Lung (tissue), 12 donors: ENCODE measurements around the gene LBX1. TPM values are rescaled to one million over a fixed set of nuclear protein-coding genes. Genes with fewer than 3 reads are reported as not detected.
A peak's percentile ranks its signal among the peaks of the same experiment; 100 is the strongest.

Experiments used
- ATAC-seq: fragments of 200-7000 bp; cut with Tn5 transposase; one replicate; pipeline ENCODE4 v1.9.1; 2020; ENCODE audit warnings: moderate number of reproducible peaks; ENCODE audit not compliant: insufficient read depth, low FRiP score
- DNase-seq, 3 donors: peaks; one replicate each; pipeline ENCODE4 v3.0.0-alpha.2; 2013 to 2017
- H3K27ac ChIP-seq, 2 donors: one replicate each; pipeline ENCODE4 v1.5.1; 2013; ENCODE audit warnings: mild to moderate bottlenecking in 2 of 2, moderate library complexity in 2 of 2, control low read depth in 1 of 2, inconsistent platforms in 1 of 2, low read depth in 1 of 2, low read length in 1 of 2
- H3K27me3 ChIP-seq, 3 donors: one replicate each; pipeline ENCODE4 v1.5.1; 2013; ENCODE audit warnings: low read length in 2 of 3; ENCODE audit not compliant: control insufficient read depth in 3 of 3, insufficient read depth in 3 of 3
- H3K36me3 ChIP-seq, 4 donors: one replicate each; pipeline ENCODE4 v1.5.1; 2013; ENCODE audit warnings: low read length in 4 of 4, mild to moderate bottlenecking in 1 of 4, moderate library complexity in 1 of 4; ENCODE audit not compliant: control insufficient read depth in 4 of 4, insufficient read depth in 4 of 4
- H3K4me1 ChIP-seq, 5 donors: one replicate each; pipeline ENCODE4 v1.5.1; 2013; ENCODE audit warnings: low read length in 5 of 5, mild to moderate bottlenecking in 2 of 5, moderate library complexity in 1 of 5; ENCODE audit not compliant: control insufficient read depth in 5 of 5, insufficient read depth in 5 of 5
- H3K4me3 ChIP-seq: one replicate; pipeline ENCODE4 v1.5.1; 2013; ENCODE audit warnings: mild to moderate bottlenecking, control low read depth, moderate library complexity
- H3K9ac ChIP-seq, 2 donors: one replicate each; pipeline ENCODE4 v1.5.1; 2013; ENCODE audit warnings: low read length in 2 of 2, control low read depth in 1 of 2; ENCODE audit not compliant: insufficient read depth in 1 of 2
- H3K9me3 ChIP-seq, 4 donors: one replicate each; pipeline ENCODE4 v1.5.1; 2013; ENCODE audit warnings: low read length in 3 of 4, mild to moderate bottlenecking in 1 of 4, moderate library complexity in 1 of 4; ENCODE audit not compliant: control insufficient read depth in 4 of 4, insufficient read depth in 3 of 4
- WGBS, 2 donors: extraction: QIAGEN DNeasy Blood & Tissue Kit; methylation state at CpG; one replicate each; pipeline ENCODE4 v1.1.7; 2013; 5-methylcytosine and 5-hydroxymethylcytosine counted together
- polyA plus RNA-seq, 2 donors: library from polyadenylated mRNA; stranded (reverse); fragments of 200-250 nt; gene quantifications; one replicate each; pipeline ENCODE4 v1.2.1, GENCODE V29; 2013
- total RNA-seq, 2 donors: library from RNA; depleted of rRNA in 1 of 2; stranded (reverse); fragments of >200 nt in 1 of 2; gene quantifications; one replicate each; pipeline ENCODE4 v1.2.1, GENCODE V29; 2014 to 2021
- TF ChIP-seq, protein P1 (sequence below): IDR thresholded peaks from 2 replicates; pipeline ENCODE4 v1.5.1; 2012; ENCODE audit warnings: mild to moderate bottlenecking; ENCODE audit errors: control extremely low read depth, extremely low read depth
- donor health status: control.
- donor health status: control.
- donor health status: Bipolar disorder and iron deficiency.
- donor health status: healthy.
- donor health status: DM: yes; HTN: yes; CAD: no.

LBX1 gene
- total and polyA plus RNA-seq, 4 donors: 0.02 to 0.09 (median 0.04) TPM; not detected in 1

DNA sequence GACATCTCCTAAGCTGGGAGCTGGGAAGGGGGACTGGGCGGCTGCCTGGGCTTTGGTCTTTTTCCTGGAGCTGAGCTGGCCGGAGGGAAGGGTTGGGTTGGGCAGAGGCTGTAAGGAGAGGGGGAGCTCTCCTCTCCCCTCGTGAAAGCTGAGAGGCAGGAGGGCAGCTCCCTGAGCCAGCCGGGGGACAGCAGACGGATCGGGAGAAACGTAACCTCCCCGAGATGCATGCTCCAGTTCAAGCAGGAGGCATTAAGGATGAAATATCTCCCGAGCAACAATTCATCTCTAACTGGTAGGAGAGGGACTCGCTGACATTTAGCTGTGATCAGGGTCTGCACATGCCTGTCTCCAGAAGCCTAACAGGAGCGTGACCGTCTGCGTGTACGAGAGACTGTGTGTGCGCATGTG is 19.9 kb upstream of the LBX1 start:
- ATAC-seq (no peak), DNase-seq (no peak)
- Histone ChIP-seq H3K27me3 (peaks cover 6 to 32% (median 7%) of the 10 kb centered on the region in 3 donors), H3K27ac (no peak overlapping the region), H3K36me3 (no peaks in the 10 kb centered on the region), H3K9ac (no peak overlapping the region), H3K4me3 (no peak overlapping the region), H3K9me3 (no peaks in the 10 kb centered on the region), H3K4me1 (peaks cover 0 to 10% (median 0%) of the 10 kb centered on the region in 5 donors)
- WGBS, 2 donors: 45 to 57% methylated on average over 15 of the region's 15 CpGs
- TF ChIP-seq, protein P1, sequence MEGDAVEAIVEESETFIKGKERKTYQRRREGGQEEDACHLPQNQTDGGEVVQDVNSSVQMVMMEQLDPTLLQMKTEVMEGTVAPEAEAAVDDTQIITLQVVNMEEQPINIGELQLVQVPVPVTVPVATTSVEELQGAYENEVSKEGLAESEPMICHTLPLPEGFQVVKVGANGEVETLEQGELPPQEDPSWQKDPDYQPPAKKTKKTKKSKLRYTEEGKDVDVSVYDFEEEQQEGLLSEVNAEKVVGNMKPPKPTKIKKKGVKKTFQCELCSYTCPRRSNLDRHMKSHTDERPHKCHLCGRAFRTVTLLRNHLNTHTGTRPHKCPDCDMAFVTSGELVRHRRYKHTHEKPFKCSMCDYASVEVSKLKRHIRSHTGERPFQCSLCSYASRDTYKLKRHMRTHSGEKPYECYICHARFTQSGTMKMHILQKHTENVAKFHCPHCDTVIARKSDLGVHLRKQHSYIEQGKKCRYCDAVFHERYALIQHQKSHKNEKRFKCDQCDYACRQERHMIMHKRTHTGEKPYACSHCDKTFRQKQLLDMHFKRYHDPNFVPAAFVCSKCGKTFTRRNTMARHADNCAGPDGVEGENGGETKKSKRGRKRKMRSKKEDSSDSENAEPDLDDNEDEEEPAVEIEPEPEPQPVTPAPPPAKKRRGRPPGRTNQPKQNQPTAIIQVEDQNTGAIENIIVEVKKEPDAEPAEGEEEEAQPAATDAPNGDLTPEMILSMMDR: no peak

DNA sequence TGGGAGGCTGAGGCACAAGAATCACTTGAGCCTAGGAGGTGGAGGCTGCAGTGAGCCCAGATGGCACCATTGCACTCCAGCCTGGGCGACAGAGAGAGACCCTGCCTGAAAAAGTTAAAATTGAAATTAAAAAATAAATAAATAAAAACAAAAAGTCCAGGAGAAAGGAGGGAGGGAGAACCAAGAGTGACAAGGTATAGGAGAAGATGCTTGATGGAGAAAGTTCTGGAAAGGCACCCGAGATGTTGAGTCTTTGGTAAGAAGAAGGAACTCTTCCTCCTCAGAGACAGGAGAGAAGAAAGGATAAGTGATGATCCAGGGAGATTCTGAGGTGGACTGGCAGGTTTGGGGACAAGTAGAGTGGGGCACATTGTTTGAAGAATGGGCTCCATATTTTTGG is 17.4 kb upstream of the LBX1 start:
- peaks cover 5 to 35% (median 9%) of the 10 kb centered on the region in 3 donors for H3K27me3 ChIP-seq
- TF ChIP-seq, protein P1: no peak
- peaks cover 0 to 26% (median 5%) of the 10 kb centered on the region in 5 donors for H3K4me1 ChIP-seq
- H3K9ac ChIP-seq: no peak overlapping the region
- ATAC-seq: no peak
- H3K36me3 ChIP-seq: no peaks in the 10 kb centered on the region
- 88 to 93% methylated on average over 2 of the region's 2 CpGs for WGBS, 2 donors
- H3K9me3 ChIP-seq: peaks cover 0 to 2% (median 0%) of the 10 kb centered on the region in 4 donors
- H3K4me3 ChIP-seq: no peak overlapping the region
- H3K27ac ChIP-seq: no peak overlapping the region
- DNase-seq: no peak

DNA sequence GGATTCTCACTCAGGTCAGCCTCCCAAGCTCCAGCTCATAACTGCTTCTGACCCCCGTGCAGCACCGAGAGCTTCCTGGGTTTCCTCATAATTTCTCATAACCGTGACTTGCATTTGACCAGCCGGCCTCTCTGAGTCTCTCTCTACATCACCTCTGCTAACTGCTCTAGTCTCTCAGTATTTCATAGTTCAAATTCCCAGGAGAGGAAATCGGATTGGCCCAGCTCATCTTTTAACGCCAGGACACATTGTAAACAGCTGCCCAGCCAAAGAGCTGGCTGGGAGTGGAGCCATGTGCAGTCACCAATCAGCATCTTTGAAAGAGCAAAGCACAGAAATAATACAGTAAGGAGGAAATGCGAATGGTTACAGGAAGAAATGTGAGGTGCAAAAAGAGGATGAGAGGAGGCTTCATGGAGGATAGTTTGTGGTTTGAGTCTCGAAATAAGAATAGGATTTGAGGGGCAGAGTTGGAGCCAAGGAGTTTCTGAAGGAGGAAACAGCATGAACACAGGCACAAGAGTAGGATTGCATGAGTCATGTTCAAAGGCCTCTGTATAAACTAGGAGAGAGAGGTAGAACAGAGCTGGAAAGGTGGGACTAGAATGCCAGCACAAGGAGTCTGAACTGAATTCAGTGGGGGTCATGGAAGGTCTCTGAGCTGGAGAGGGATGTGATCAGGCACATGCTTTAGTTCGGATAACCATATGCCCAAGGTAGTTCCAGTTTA is 15.2 kb upstream of the LBX1 start:
- Histone ChIP-seq H3K27ac (no peak overlapping the region), H3K36me3 (no peaks in the 10 kb centered on the region), H3K4me1 (peaks cover 0 to 28% (median 5%) of the 10 kb centered on the region in 5 donors), H3K27me3 (peaks cover 1 to 44% (median 4%) of the 10 kb centered on the region in 3 donors), H3K9me3 (peaks cover 0 to 2% (median 0%) of the 10 kb centered on the region in 4 donors), H3K4me3 (no peak overlapping the region), H3K9ac (peak overlapping the region in 1 of 2 donors; percentile 17)
- peak; percentile 76 to 93 (median 90) for DNase-seq
- TF ChIP-seq, protein P1: no peak
- no peak for ATAC-seq
- WGBS, 2 donors: 44 to 60% methylated on average over 9 of the region's 9 CpGs
